ENCODE data around the gene WDR91.
"Not testable (repeated sequence)": the region's sequence is repeated elsewhere in the genome, so short reads cannot be mapped to it uniquely, and the experiment has no call there.

WDR91 gene

DNA sequence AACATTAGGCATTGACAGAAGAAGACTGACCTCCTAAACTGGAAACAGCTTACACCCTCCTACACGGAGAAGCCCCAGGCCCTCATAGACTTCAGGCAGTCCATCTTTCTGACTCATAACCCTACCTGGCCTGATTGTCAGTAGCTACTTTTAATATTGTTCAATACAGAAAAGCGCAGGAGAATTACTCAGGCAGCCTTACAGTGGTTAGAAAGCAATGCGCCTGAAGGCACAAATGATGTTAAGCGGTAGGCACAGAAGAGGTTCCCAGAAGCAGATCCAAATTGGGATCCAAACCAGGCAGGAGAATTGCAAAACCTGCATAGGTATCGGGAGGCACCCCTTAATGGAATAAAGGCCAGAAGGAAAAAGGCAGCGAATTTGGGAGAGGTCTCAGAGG lies 35.4 kb downstream of the WDR91 start:
- DNase-seq = no peak

DNA sequence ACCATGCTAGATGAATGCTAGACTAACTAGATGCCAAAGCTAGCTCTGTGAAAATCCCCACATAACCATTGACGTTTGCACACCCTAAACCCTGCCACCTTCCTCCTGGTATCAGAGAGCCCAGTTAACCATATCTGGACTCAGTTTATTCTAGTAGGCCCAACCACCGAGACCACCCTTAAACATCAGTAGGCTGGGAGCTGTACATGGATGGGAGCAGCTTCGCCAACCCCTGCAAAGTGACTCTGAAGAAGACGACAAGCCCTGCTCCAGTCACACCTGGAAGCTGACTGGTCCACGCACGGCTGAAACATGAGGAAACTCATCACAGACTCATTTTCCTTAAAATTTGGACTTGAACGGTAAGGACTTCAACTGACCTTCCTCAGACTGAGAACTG lies 36.4 kb downstream of the WDR91 start:
- DNase-seq = no peak

DNA sequence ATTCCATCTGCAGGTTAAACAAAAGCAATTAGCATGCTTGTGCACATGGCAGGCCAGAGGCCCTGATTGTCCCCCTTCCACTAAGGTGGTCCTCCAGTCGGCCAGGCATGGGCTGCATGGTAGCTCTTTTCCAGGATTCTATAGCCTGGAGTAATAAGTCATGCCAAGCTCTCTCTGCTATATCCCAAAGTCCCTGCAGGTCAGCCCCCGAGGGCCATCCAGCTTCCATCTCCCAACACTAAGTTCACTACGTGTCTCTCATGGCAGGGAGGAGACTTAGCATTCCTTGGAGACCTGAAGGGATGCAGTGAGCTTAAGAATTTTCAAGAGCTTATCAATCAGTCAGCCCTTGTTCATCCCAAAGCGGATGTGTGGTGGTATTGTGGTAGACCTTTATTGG lies 37.4 kb downstream of the WDR91 start:
- not testable (repeated sequence) for DNase-seq

DNA sequence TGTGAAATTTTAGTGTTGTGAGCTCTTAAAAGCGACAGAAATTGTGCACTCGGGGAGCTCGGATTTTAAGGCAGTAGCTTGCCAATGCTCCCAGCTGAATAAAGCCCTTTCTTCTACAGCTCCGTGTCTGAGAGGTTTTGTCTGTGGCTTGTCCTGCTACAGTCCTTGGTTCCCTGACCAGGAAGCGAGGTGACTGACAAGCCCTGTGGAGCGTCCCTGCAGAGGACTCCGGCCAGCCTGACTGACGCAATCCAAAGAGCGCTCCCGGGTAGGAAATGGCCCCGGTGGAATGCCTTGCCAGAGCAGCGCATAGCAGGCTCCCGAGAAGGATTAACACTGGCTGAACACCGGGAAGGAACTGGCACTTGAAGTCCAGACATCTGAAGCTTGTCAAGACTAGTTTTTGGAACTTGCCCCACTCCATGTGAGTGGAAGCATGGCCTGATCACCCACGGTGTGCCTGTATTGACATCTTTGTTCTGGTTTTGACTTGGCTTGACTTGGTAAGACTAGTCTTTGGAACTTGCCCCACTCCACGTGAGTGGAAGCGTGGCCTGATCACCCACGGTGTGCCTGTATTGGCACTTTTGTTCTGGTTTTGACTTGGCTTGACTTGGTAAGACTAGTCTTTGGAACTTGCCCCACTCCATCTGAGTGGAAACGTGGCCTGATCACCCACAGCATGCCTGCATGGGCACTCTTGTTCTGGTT lies 39.6 kb downstream of the WDR91 start:
- not testable (repeated sequence) for DNase-seq

DNA sequence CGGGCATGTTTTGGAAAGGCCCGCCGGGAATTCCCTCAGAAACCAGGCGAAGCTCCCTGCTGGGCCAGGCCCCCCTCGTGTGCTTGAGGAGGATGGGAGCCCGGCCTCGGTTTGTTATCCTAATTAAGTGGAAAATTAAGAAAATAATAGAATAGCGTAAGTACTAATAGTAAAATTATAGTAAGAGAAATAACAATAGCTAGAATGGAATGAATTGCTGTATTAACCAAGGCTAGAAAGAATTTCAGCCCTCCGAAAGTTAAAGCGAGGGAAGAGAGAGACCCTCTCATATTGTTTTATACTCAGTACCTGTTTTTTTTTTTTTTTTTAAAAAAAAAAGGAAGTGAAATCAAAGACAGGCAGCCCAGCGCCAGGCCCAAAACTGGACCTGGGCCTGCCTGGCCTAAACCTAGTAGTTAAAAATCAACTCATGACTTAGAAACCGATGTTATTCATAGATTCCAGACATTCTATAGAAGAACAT lies 40.3 kb downstream of the WDR91 start:
- not testable (repeated sequence) for DNase-seq

DNA sequence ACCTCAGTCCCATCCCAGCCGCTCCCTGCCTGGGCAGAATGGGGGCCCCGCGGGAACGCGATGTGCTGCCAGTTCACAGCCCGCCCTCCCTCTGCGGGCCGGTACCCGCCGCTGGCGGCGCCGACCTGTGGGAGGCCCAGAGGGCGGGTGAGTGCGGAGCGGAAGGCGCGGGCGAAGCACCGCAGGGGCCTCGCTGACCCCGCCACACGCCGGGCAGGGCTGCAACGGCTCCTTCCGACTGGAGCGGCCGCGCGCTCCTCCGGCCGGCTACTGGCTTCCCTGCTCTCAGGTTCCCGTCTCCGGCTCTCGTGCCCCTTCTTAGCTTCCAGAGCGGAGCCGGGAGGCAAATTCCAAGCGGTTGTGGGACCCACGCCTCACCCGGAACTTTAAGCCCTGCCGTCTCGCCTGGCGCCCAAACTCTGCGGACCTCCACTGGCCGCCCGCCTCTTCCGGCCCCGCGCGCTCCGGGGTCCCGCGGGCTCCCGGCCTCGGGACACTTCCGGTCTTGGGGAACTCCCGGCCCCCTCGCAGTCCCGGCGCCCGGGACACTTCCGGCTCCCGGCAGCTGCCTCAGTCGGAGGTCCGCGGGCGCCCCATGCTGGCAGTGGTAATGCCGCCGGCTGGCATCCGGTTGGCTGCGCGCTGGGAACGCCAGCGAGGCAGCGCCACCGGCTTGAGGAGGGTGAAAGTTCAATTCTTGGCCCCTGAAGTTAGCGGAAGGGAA lies 40.9 kb downstream of the WDR91 start, which contains the start of gene CYREN:
CYREN (minus strand) TSS at position 434 of the 724 bp plus-strand sequence. CDS start 1,785 bp downstream, outside the sequence.
- peak; percentile 95 for DNase-seq

DNA sequence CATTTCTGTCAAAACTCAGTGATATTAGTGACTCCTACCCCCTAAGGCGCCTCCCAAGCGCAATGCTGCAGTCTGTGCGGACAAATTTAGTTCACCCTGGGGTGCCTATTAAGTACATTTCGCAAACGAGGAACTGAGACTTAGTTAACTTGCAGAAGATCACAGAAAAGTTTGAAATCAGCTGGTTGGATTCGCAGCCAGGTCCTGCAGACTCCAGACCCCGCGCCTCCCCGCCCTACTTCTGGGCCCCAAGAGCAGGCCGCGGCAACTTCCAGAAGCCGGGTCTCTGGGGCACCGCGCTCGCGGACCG lies 41.4 kb downstream of the WDR91 start:
- no peak for DNase-seq

DNA sequence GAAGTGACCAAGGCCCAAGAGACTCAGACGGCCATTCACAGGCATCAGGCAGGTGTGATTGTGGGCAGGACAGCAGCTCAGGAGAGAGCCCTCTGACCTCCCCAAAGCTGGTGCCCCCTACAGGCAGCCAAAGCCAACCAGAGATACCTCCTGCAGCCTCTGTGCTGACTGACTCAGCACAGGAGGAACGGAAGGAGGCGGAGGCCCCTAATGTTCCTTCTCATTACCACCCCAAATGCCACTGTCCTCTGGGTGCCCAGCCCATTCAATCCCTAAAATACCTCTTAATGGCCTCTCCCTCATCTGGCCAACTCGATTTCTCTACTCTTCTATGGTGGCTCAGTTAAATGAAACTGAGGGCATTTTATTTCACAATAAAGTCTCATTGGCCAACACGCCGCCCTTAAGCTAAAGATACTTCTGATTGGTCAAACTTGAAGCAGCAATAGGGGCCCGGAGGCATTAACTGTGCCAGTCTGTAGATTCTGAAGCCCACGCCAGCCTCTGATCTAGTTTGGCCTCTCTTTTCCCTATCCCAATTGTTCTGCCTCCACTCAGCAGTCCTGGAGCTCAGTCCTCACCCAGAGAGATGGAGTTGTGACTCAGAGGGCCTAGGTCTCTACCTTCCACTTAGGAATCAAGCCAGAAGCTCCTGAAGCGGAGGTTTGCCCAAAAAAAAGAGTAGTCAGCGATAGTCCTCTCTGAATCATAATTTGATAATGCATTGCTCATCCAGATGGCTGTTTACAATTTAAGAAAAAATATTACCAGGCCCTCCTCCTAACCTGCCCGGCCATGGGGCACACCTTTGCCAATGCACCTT lies 42.0 kb downstream of the WDR91 start:
- no peak for DNase-seq

DNA sequence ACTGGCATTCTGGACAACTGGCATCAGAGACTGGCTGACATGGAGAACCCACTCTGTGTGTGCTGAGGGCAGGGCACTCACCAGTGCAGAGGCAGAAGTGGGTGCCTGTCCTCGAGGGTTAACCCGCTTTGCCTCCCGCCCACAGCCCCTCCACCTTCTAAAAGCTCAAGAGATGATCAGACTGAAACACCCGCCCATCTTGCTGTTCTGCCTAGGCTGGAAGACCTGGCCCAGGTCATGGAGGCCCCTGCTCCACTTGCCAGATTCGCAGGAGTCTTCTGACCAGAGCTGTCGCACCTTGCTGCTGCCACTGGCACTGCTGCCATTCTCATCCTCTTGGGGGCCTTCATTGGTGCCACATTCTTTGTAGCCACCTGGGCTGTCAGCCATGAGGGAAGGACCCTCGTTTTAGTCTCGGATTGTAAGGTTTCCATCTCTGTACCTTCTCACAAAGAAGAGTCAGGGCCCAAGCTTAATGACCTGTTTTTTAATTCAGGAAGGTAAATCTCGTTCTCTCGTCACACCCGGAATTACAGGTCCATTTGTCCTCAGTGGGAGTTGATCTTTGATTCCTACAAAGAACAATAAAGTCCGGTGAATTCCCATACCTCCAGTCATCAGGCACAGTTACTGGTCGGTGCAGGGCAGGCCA lies 42.7 kb downstream of the WDR91 start:
- DNase-seq = no peak

DNA sequence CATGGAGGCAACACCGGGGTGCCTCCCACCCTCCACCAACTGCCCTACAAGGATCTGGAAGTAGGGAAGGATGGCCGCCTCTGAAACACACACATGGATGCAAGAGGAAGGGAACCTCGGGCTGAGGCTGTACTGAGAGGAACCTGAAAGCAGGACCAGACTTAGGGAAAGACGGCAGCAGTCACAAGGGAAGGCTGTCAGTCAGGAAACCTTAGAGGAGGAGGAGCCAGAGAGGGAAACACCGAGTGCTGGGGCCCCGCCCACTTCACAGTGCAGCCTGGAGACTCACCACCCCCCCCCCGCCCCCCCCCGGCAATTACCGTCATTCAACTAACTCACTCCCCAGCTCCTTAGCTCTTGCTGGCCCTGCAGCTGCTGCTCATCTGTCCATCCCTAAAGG lies 43.3 kb downstream of the WDR91 start:
- DNase-seq = no peak

DNA sequence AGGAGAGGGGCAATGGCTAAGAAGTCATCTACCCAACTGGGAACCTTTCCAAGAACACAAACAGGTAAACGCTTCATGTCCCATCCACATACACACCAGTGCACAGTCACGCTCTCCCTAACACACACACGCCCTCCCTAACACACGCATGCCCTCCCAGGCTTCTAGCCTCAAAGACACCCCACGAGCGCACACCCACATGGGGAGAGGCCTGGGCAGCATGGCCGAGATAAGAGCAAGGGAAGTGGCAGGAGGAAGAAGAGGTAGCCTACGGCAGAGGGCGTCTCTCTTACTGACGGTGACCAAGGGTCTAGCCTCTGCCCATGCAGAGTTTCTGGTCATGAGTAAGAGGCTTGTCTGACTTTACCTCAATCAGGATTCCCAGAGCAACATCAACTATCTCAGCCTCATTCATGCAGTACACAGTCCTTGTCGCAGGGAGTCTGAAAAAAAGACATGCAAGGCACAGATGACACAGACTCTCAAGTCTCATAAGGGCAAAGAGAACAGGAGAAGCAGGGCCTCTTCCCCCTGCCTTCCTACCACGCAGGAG lies 43.9 kb downstream of the WDR91 start:
- DNase-seq = no peak

DNA sequence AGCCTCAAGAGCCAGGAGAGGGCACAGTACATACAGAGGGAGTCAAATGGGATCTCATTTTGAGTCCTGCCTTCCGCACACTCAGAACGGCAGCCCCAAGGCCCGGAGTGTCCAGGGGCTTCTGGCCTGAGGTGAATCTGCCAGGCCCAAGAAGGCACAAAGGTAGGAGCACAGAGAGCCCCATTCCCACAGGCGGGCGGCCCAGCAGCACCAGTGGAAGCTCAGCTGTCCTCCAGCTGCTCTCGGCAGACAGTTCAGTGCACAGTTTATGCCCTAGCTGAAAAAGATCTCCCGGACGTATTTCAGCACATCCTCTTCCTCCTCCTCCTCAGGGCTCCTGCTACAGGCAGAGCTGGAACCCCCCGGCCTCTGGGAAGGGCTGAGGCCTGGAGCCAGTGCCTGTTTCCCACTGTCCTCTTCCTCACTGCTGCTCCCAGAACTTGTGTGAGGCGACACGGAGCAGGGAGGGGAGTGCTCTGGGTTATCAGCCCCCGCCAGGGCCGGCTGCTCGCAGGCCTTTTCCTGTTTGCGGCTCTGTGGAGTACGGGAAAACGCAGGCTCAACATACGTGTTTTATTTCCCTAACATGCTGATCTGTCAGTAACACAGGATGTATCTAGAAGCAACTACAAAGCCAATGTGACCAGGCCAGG lies 44.9 kb downstream of the WDR91 start:
- no peak for DNase-seq

DNA sequence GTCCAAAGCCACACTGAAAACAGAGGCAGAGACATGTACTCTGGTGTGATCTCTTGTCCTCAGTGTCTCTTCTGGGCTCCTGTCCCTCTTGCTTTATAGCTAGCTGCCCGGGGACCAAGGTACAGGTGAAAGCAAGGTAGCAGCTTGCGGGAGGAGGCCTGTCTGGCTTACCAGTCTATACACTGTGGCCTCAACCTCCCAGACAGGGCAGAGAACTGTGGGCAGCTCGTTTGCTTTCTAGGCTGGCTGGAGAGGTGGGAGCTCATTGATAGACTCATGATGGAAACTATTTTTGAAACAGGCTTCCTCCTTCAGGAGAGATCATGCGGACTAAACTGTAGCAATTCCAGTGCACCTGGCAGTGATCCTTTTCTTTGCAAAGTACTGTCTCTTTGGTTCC lies 45.5 kb downstream of the WDR91 start:
- no peak for DNase-seq

DNA sequence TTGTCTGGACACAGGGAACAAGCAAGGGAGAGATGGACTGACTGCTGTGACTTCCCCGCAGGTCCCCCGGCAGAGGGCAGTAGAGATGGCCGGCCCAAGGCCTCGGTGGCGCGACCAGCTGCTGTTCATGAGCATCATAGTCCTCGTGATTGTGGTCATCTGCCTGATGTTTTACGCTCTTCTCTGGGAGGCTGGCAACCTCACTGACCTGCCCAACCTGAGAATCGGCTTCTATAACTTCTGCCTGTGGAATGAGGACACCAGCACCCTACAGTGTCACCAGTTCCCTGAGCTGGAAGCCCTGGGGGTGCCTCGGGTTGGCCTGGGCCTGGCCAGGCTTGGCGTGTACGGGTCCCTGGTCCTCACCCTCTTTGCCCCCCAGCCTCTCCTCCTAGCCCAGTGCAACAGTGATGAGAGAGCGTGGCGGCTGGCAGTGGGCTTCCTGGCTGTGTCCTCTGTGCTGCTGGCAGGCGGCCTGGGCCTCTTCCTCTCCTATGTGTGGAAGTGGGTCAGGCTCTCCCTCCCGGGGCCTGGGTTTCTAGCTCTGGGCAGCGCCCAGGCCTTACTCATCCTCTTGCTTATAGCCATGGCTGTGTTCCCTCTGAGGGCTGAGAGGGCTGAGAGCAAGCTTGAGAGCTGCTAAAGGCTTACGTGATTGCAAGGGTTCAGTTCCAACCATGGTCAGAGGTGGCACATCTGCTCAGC lies 46.8 kb downstream of the WDR91 start:
- DNase-seq = no peak

DNA sequence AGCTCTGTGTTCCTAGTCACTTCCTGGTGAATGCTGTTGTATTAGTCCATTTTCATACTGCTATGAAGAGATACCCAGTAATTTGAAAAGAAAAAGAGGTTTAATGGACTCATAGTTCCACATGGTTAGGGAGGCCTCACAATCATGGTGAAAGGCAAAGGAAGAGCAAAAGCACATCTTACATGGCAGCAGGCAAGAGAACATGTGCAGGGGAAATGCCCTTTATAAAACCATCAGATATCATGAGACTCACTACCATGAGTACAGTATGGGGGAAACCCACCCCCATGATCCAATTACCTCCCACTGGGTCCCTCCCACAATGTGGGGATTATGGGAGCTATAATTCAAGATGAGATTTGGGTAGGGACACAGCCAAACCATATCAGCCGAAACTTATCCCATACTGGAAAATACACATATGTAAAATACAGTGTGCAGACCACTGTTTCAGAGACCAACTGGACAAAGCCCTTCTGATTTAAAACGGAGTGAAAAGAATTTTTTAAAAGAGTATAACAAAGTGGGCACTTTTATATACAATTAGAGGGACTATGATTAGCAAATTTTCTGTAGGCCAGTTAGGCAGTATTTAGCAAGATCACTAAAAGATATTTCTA lies 48.8 kb downstream of the WDR91 start:
- no peak for DNase-seq

DNA sequence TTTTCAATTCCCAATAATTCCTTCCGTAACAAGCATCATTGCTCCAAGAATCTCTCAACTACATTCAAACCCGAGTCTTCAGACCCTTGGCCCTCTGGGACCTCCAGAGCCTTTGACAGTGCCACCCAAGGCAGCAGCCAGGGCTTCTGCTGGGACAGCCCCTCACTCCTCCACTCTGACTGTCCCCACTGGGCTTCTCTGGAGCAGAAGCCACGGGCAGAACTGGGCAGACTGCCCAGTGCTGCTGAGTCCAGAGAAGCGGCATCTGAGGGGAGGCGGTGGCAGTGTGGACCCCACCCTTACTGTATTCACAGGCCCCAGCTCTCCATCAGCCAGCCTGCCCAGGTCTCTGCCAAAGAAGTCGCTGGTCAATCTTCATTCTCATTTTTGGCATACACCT lies 49.7 kb downstream of the WDR91 start:
- DNase-seq = no peak

DNA sequence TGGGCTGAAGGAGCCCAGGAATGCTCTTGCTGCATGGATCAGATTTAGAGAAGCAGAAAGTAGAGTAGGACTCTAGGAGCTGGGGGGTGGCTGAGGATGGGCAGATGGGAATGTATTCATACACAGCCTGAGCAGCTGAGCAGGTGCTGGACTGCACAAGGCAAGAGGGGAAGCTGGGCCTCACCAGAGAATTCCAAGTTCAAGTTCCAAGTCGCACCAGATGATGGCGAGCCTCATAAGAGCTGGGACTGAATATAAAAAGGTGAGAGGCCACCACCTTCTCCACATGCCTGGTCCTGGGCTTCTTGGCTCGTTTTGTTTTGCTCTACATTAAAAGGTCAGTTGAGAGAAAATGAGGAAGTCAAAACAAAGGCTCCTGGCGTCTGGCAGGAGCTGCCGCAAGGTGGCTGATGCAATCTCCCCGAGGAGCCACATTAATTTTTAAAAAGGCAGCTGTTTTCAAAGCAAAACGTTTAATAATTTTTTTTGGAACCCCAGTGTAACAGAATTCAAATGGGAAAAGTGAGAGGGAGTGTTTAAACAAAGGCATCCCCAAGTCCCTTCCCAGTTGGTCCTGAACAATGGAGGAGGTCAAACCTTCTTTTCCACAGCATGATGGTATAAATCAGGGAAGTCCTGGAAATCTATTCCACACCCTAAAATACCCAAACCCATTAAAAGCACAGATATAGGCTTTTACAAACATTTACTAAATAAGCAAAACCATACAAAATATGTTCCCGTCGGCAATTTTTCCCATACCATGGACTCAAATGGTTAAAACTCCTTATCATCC lies 50.3 kb downstream of the WDR91 start:
- no peak for DNase-seq

DNA sequence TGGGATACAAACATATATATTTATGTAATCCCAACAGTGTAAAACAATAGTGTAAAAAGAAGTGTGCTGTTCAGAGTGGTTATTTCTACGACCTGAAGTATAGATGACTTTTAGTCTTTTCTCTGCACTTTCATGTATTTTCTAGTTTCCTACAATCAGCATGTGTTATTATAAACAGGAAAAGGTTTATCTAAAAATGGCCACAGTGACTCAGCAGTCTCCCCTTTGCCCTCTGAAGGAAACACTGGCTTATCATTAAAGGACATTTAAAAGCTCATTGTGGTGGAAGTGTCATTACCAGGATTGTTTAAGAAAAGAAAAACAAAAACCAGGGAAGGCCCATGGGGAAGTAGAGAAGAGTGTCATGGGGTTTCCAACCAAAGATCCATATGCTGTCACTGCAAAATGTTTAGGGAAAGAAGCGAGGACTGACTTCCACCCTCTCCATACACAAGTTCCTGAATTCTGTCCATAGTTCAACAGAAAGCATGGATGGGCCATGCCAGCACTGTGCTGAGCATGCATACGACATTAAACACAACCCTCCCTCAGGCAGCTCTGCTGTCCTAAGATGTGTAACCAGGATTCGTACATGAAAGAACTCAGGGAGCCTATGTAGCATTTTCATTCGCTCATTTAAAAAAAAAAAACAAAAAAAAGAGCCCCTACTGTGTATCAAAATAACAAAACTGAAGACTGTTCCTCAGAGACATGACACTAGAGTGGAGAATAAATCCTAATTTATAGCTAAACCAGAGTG lies 51.0 kb downstream of the WDR91 start:
- DNase-seq = no peak

DNA sequence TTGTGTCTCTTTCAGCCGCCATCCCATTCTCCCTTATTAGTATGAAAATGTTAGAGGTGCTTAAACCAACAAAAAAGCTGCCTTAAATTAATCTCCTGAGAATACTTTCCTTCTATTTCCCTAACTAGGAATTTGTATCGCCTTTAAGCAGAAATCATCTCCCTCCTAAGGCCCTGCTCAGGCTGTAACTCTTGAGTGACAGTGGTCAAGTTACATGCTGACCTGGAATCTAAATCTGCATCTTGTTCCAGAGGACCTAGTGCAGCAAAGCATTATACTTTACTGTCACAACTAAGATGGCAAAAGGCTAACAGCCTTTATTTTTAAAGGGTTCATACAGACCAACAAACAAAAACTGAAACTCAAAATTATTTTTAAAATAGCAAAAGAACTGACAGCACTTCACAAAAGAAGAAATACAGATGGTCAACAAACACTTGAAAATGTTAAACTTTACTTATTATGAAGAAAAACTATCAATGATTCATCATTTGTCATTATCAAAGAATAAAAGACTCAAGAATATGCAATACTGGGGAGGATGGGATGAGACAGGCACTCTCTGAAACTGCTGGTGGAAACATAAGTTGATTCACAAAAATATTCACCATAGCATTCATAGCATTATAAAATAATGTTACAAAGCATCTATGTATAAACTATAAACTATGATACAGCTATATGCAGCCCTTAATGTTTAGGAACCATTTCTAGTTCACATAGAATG lies 51.8 kb downstream of the WDR91 start:
- no peak for DNase-seq

Data from right forelimb (tissue), 1 donor.